ENCODE results near the gene MACROH2A1.

GRCh38 chr5:135439231-135440205, 40.5 kb upstream of the MACROH2A1 start:
- TF ChIP-seq POLR2A (IDR thresholded peaks at IDR 0.05; ENCODE audit: low read depth, low read length), result no peak
- TF ChIP-seq TAF1 (IDR thresholded peaks at IDR 0.05; ENCODE audit: borderline replicate concordance, low read depth, low read length), result no peak
- no peak for TF ChIP-seq POLR2AphosphoS5 (IDR thresholded peaks at IDR 0.05; ENCODE audit: low read depth, low read length)
